ENCODE results near the gene RHOD.

RHOD gene

DNA sequence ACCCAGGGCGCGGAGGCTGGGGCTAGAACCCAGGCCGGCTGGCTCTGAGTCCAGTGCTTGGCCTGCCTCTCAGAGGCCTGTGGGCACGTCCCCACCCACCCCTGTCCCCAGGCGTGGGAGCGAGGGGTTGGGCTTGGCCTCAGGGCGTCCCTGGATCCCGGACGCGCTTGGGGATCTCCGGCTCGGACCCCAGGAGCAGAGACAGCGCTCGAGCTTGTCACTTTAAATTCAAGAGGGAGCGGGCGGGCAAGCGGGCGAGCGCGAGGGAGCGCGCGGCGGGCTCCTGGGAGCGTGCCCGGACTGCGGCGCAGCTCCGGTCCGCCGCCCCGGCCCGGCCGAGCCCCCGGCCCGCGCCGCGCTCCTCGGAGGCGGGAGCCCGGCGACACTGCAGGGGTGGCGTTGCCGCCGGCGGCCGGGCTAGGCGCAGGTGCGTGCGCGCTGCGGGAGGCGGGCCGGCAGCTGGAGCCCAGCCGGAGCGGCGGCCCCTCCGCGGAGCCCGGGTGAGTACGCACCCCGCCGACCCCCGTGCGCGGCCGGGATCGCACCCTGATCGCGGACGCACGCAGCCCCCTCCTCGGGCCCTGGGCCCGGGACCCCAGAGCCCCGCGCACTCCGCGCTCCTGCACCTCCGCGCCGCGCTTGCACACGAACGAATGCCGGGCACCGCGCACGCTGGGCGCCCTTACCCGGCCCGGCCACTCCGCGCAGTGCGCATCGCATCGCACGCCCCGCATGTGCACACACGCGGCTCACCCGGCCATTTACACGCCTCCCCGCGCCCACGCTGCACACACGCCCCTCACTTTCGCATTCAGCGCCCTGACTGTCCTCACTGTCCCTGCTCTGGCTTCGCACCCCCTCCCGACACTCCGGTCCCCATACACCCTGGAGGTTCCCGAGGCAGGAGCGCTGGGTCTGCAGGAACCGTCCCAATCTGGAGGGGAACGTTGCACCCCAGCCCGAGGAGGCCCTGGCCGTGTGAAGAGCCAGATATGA, 33.4 kb upstream of the RHOD start, which contains the start of gene SYT12:
TSS of gene SYT12 (plus strand) at position 174 of the 996 bp plus-strand sequence. CDS start 7,011 bp downstream, outside the sequence.
- peaks cover 2 to 20% (median 18%) of the 10 kb centered on the region in 5 donors for H3K4me1 ChIP-seq (ENCODE audit: control insufficient read depth in 5 of 5, insufficient read depth in 5 of 5, low read length in 5 of 5)

DNA sequence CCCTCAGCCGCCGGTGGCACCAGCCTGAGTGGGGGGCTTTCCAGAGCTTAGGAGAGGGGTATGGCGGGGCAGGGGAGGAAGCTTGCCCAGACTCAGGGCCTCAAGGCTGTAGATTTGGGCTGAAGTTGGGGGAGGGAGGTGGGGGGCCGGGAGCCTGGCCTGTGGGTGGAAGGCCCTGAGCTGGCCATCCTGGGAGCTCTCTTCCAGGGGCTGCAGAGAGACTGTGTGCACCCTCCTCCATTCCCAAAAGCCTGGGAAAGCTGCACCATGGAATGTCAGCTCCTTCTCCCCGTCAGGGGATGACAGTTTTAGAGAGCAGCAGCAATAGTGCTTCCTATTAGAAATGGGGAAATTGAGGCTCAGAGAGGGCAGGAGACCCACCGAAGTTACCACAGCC, 32.7 kb upstream of the RHOD start:
- no peak overlapping the region for H3K27ac ChIP-seq (ENCODE audit: low read depth, low read length)
- H3K4me1 ChIP-seq (ENCODE audit: control insufficient read depth in 5 of 5, insufficient read depth in 5 of 5, low read length in 5 of 5): peaks cover 2 to 20% (median 18%) of the 10 kb centered on the region in 5 donors
- H3K9ac ChIP-seq (ENCODE audit: low read length in 5 of 5): no peak overlapping the region
- no peaks in the 10 kb centered on the region for H3K9me3 ChIP-seq (ENCODE audit: control insufficient read depth in 5 of 5, low read length in 5 of 5)
- peak overlapping the region in 3 of 5 donors; percentile 53 to 67 (median 59) for H3K4me3 ChIP-seq (ENCODE audit: low read depth in 1 of 5, low read length in 5 of 5)
- H3K36me3 ChIP-seq (ENCODE audit: control insufficient read depth in 5 of 5, insufficient read depth in 5 of 5, low read length in 5 of 5): no peaks in the 10 kb centered on the region
- peaks cover 0 to 20% (median 10%) of the 10 kb centered on the region in 5 donors for H3K27me3 ChIP-seq (ENCODE audit: control insufficient read depth in 5 of 5, insufficient read depth in 4 of 5, low read length in 5 of 5)

More for the DNA sequence above, 33.4 kb upstream of the RHOD start, which contains the start of gene SYT12:
- peak within 1 kb of the TSS; percentile 32 to 67 (median 53) for H3K4me3 ChIP-seq (ENCODE audit: low read depth in 1 of 5, low read length in 5 of 5)
- no peaks in the 10 kb centered on the region for H3K36me3 ChIP-seq (ENCODE audit: control insufficient read depth in 5 of 5, insufficient read depth in 5 of 5, low read length in 5 of 5)
- H3K27me3 ChIP-seq (ENCODE audit: control insufficient read depth in 5 of 5, insufficient read depth in 4 of 5, low read length in 5 of 5): peaks cover 0 to 20% (median 10%) of the 10 kb centered on the region in 5 donors
- H3K9me3 ChIP-seq (ENCODE audit: control insufficient read depth in 5 of 5, low read length in 5 of 5): no peaks in the 10 kb centered on the region
- H3K27ac ChIP-seq (ENCODE audit: low read depth, low read length): no peak within 1 kb of the TSS
- H3K9ac ChIP-seq (ENCODE audit: low read length in 5 of 5): no peak within 1 kb of the TSS

DNA sequence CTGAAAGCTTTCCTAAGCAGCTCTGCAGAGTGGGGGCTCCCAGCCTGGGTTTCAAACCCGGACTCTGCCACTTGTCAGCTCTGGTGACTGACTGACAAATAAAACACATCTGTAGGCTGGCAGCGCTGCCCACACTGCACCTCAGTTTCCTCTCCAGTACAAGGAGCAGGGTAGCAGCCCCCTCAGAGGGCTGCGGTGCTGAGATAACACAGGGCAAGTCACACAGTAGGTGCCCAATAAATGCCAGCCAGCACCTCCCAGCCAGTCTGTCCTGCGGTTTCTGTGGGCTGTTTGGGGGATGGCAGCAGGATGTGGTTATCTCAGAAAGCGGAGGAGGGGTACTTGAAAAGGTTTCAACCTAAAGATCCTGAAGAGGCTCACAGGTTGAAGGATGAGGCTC, 32.2 kb upstream of the RHOD start:
- no peak overlapping the region for H3K27ac ChIP-seq (ENCODE audit: low read depth, low read length)
- no peak overlapping the region for H3K4me3 ChIP-seq (ENCODE audit: low read depth in 1 of 5, low read length in 5 of 5)
- peaks cover 2 to 20% (median 18%) of the 10 kb centered on the region in 5 donors for H3K4me1 ChIP-seq (ENCODE audit: control insufficient read depth in 5 of 5, insufficient read depth in 5 of 5, low read length in 5 of 5)
- H3K9me3 ChIP-seq (ENCODE audit: control insufficient read depth in 5 of 5, low read length in 5 of 5): no peaks in the 10 kb centered on the region
- H3K27me3 ChIP-seq (ENCODE audit: control insufficient read depth in 5 of 5, insufficient read depth in 4 of 5, low read length in 5 of 5): peaks cover 0 to 20% (median 10%) of the 10 kb centered on the region in 5 donors
- no peaks in the 10 kb centered on the region for H3K36me3 ChIP-seq (ENCODE audit: control insufficient read depth in 5 of 5, insufficient read depth in 5 of 5, low read length in 5 of 5)
- H3K9ac ChIP-seq (ENCODE audit: low read length in 5 of 5): no peak overlapping the region

DNA sequence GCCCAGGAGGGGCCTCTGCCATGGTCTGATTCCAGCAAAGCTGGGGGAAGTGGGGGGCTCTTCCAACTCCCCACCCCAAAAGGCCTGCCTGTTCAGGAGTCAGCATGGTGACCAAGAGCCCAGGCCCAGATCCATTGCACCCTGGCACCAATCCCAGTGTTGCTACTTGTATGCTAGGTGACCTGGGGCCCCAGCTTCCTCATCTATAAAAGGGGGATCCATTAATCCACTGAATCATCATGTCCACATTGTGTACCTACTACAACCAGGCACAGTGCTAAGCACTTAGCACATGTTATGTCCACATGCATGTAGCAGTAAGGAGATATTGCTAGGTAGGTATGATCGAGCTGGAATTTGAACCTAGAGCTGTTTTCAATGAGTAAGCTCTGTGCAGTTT, 31.7 kb upstream of the RHOD start:
- H3K36me3 ChIP-seq (ENCODE audit: control insufficient read depth in 5 of 5, insufficient read depth in 5 of 5, low read length in 5 of 5): no peaks in the 10 kb centered on the region
- H3K9me3 ChIP-seq (ENCODE audit: control insufficient read depth in 5 of 5, low read length in 5 of 5): no peaks in the 10 kb centered on the region
- peaks cover 0 to 20% (median 10%) of the 10 kb centered on the region in 5 donors for H3K27me3 ChIP-seq (ENCODE audit: control insufficient read depth in 5 of 5, insufficient read depth in 4 of 5, low read length in 5 of 5)
- H3K4me3 ChIP-seq (ENCODE audit: low read depth in 1 of 5, low read length in 5 of 5): no peak overlapping the region
- H3K27ac ChIP-seq (ENCODE audit: low read depth, low read length): no peak overlapping the region
- H3K4me1 ChIP-seq (ENCODE audit: control insufficient read depth in 5 of 5, insufficient read depth in 5 of 5, low read length in 5 of 5): peaks cover 2 to 20% (median 18%) of the 10 kb centered on the region in 5 donors
- H3K9ac ChIP-seq (ENCODE audit: low read length in 5 of 5): no peak overlapping the region

DNA sequence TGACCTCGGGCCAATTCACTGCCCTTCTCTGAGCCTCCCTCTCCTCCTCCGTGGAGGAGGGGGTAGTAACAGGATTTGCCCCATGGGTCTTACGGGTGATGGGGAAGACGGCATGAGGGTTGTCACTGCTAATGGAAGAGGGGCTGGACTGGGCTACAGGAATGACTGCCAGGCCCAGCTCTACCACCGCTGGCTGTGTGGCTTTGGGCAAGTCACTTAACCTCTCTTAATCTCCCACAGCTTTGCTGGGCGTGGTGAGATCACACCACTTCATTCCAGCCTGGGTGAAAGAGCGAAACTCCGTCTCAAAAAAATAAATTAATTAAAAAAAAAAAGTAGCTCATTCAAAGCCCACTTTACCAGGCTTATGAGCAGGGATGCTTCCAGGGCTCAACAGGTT, 30.9 kb upstream of the RHOD start:
- H3K36me3 ChIP-seq (ENCODE audit: control insufficient read depth in 5 of 5, insufficient read depth in 5 of 5, low read length in 5 of 5): no peaks in the 10 kb centered on the region
- H3K4me1 ChIP-seq (ENCODE audit: control insufficient read depth in 5 of 5, insufficient read depth in 5 of 5, low read length in 5 of 5): peaks cover 2 to 20% (median 18%) of the 10 kb centered on the region in 5 donors
- no peak overlapping the region for H3K4me3 ChIP-seq (ENCODE audit: low read depth in 1 of 5, low read length in 5 of 5)
- H3K27me3 ChIP-seq (ENCODE audit: control insufficient read depth in 5 of 5, insufficient read depth in 4 of 5, low read length in 5 of 5): peaks cover 0 to 20% (median 11%) of the 10 kb centered on the region in 5 donors
- no peak overlapping the region for H3K9ac ChIP-seq (ENCODE audit: low read length in 5 of 5)
- H3K9me3 ChIP-seq (ENCODE audit: control insufficient read depth in 5 of 5, low read length in 5 of 5): no peaks in the 10 kb centered on the region
- H3K27ac ChIP-seq (ENCODE audit: low read depth, low read length): no peak overlapping the region

DNA sequence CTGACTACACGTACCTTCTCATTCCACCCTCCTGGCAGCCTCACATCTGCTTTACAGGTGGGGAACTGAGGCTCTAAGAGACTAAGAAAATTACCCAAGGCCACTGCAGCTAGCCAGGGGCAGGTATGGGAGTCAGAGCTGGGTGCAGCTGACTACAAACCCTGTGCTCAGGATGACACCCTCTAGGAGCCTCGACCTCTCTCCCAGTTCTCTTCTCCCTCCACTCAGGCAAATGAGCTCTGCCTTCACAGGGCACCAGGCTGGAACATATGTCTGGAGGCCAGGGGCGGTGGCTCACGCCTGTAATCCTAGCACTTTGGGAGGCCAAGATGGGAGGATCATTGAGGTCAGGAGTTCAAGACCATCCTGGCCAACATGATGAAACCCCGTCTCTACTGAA, 29.7 kb upstream of the RHOD start:
- no peak overlapping the region for H3K9ac ChIP-seq (ENCODE audit: low read length in 5 of 5)
- H3K4me3 ChIP-seq (ENCODE audit: low read depth in 1 of 5, low read length in 5 of 5): no peak overlapping the region
- H3K27ac ChIP-seq (ENCODE audit: low read depth, low read length): no peak overlapping the region
- peaks cover 2 to 20% (median 18%) of the 10 kb centered on the region in 5 donors for H3K4me1 ChIP-seq (ENCODE audit: control insufficient read depth in 5 of 5, insufficient read depth in 5 of 5, low read length in 5 of 5)
- H3K36me3 ChIP-seq (ENCODE audit: control insufficient read depth in 5 of 5, insufficient read depth in 5 of 5, low read length in 5 of 5): no peaks in the 10 kb centered on the region
- H3K27me3 ChIP-seq (ENCODE audit: control insufficient read depth in 5 of 5, insufficient read depth in 4 of 5, low read length in 5 of 5): peaks cover 0 to 24% (median 14%) of the 10 kb centered on the region in 5 donors
- H3K9me3 ChIP-seq (ENCODE audit: control insufficient read depth in 5 of 5, low read length in 5 of 5): no peaks in the 10 kb centered on the region

DNA sequence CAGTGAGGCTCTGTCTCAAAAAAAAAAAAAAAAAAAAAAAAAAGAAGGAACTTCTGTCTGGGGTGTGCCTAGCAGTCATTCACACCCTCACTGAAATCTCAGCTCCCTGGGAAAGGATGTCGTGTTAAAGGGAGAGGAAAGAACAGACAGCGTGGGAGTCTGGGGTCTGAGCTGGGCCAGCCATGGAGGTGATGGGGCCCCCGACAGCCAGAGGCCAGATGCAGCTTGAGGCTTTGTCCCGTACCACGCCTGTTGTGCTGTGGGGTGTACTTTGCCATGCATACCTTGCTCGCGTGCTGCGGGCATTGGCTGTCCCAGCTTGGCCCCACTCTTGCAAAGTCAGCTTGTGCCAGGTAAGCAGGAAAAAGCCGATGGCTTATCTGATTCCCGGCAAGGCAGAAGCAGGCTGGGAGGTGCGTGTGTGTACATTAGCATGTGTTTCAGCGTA, 29.1 kb upstream of the RHOD start:
- no peaks in the 10 kb centered on the region for H3K9me3 ChIP-seq (ENCODE audit: control insufficient read depth in 5 of 5, low read length in 5 of 5)
- H3K27ac ChIP-seq (ENCODE audit: low read depth, low read length): no peak overlapping the region
- H3K27me3 ChIP-seq (ENCODE audit: control insufficient read depth in 5 of 5, insufficient read depth in 4 of 5, low read length in 5 of 5): peaks cover 0 to 23% (median 14%) of the 10 kb centered on the region in 5 donors
- no peaks in the 10 kb centered on the region for H3K36me3 ChIP-seq (ENCODE audit: control insufficient read depth in 5 of 5, insufficient read depth in 5 of 5, low read length in 5 of 5)
- no peak overlapping the region for H3K4me3 ChIP-seq (ENCODE audit: low read depth in 1 of 5, low read length in 5 of 5)
- H3K4me1 ChIP-seq (ENCODE audit: control insufficient read depth in 5 of 5, insufficient read depth in 5 of 5, low read length in 5 of 5): peaks cover 1 to 16% (median 13%) of the 10 kb centered on the region in 5 donors
- H3K9ac ChIP-seq (ENCODE audit: low read length in 5 of 5): no peak overlapping the region

DNA sequence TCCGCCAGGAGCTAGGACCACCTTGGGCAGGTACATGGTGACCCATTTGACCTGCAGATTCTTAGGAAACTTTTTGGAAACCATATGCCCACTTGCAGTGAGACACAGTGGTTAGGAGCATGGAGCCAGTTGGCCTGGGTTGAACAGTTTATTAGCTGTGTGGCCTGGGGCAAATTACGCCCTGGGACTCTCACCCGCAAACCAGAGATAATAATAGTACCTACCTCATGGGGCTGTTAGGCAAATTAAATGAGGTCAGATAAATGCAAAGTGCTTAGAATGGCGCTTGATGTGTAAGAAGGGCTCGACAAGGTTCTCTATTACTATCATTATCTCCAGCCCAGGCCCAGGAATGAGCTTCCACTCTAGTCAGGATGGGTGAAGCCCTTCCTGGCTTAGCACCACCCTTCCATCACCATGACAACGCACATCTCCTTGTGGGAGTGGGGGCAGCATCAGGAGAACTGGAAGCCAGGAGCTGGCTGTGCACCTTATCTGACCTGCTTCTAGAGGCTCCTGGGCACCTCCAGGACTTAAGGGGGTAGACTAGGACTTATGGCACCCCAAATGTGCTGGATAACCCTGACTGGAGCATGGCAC, 28.6 kb upstream of the RHOD start:
- no peak overlapping the region for H3K27ac ChIP-seq (ENCODE audit: low read depth, low read length)
- H3K9me3 ChIP-seq (ENCODE audit: control insufficient read depth in 5 of 5, low read length in 5 of 5): no peaks in the 10 kb centered on the region
- peaks cover 0 to 10% (median 7%) of the 10 kb centered on the region in 5 donors for H3K4me1 ChIP-seq (ENCODE audit: control insufficient read depth in 5 of 5, insufficient read depth in 5 of 5, low read length in 5 of 5)
- no peaks in the 10 kb centered on the region for H3K36me3 ChIP-seq (ENCODE audit: control insufficient read depth in 5 of 5, insufficient read depth in 5 of 5, low read length in 5 of 5)
- peaks cover 0 to 22% (median 14%) of the 10 kb centered on the region in 5 donors for H3K27me3 ChIP-seq (ENCODE audit: control insufficient read depth in 5 of 5, insufficient read depth in 4 of 5, low read length in 5 of 5)
- no peak overlapping the region for H3K4me3 ChIP-seq (ENCODE audit: low read depth in 1 of 5, low read length in 5 of 5)
- H3K9ac ChIP-seq (ENCODE audit: low read length in 5 of 5): no peak overlapping the region

DNA sequence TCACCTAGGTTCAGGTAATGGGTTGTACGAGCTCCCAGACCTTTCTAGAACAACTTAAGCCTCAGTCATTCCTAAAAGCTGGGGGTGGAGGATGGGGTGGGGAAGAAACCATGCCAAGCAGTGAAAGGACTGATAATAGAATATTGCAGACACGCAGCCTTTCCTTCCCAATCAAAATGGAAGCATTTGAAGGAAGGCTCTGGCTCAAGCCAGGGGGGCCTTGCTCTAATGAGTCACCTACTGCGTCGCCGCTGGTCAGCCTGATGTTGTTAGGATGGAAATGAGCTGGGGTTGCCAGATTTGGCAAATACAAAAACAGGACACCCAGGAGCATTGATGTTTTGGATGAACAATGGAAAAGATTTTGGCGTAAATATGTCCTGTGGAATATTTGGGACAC, 27.5 kb upstream of the RHOD start:
- no peaks in the 10 kb centered on the region for H3K9me3 ChIP-seq (ENCODE audit: control insufficient read depth in 5 of 5, low read length in 5 of 5)
- H3K9ac ChIP-seq (ENCODE audit: low read length in 5 of 5): no peak overlapping the region
- H3K27me3 ChIP-seq (ENCODE audit: control insufficient read depth in 5 of 5, insufficient read depth in 4 of 5, low read length in 5 of 5): peaks cover 0 to 16% (median 8%) of the 10 kb centered on the region in 5 donors
- H3K36me3 ChIP-seq (ENCODE audit: control insufficient read depth in 5 of 5, insufficient read depth in 5 of 5, low read length in 5 of 5): no peaks in the 10 kb centered on the region
- H3K27ac ChIP-seq (ENCODE audit: low read depth, low read length): no peak overlapping the region
- H3K4me1 ChIP-seq (ENCODE audit: control insufficient read depth in 5 of 5, insufficient read depth in 5 of 5, low read length in 5 of 5): peaks cover 1 to 10% (median 8%) of the 10 kb centered on the region in 5 donors
- no peak overlapping the region for H3K4me3 ChIP-seq (ENCODE audit: low read depth in 1 of 5, low read length in 5 of 5)

Data from subcutaneous abdominal adipose tissue (tissue), 5 donors.